H9 (cell line): ENCODE results near the gene DBF4. TPM values are rescaled to one million over a fixed set of nuclear protein-coding genes. Genes with fewer than 3 reads are reported as not detected.

Experiments
- DNase-seq: peaks from one replicate; pipeline ENCODE4 v3.0.0-alpha.2; 2017
- H2AFZ ChIP-seq: one replicate; pipeline ENCODE4 v1.6.1; 2013; ENCODE audit warnings: mild to moderate bottlenecking, low read length, control low read depth, moderate library complexity
- H2AK5ac ChIP-seq: 2 replicates; pipeline ENCODE4 v1.6.1; 2013; ENCODE audit warnings: low read length, control low read depth, mixed read lengths; ENCODE audit not compliant: insufficient read length
- H2BK120ac ChIP-seq: one replicate; pipeline ENCODE4 v1.6.1; 2013; ENCODE audit warnings: low read depth, mild to moderate bottlenecking, low read length, control low read depth, inconsistent platforms; ENCODE audit not compliant: poor library complexity, severe bottlenecking
- H2BK12ac ChIP-seq: 2 replicates; pipeline ENCODE4 v1.6.1; 2013; ENCODE audit warnings: low read length, control low read depth, mixed read lengths, low read depth; ENCODE audit not compliant: insufficient read length
- H2BK15ac ChIP-seq: 2 replicates; pipeline ENCODE4 v1.6.1; 2013; ENCODE audit warnings: low read depth, low read length, control low read depth
- H2BK20ac ChIP-seq: one replicate; pipeline ENCODE4 v1.6.1; 2013; ENCODE audit warnings: low read depth, mild to moderate bottlenecking, low read length, control low read depth, inconsistent platforms; ENCODE audit not compliant: poor library complexity, severe bottlenecking
- H2BK5ac ChIP-seq: 2 replicates; pipeline ENCODE4 v1.6.1; 2013; ENCODE audit warnings: low read length, control low read depth, mixed read lengths; ENCODE audit not compliant: insufficient read length
- H3K14ac ChIP-seq: 2 replicates; pipeline ENCODE4 v1.6.1; 2013; ENCODE audit warnings: low read length, control low read depth; ENCODE audit not compliant: insufficient read depth
- H3K18ac ChIP-seq: 2 replicates; pipeline ENCODE4 v1.6.1; 2013; ENCODE audit warnings: low read depth, mild to moderate bottlenecking, mixed read lengths, low read length, control low read depth; ENCODE audit not compliant: insufficient read length
- H3K23ac ChIP-seq: 2 replicates; pipeline ENCODE4 v1.6.1; 2013; ENCODE audit warnings: low read length, control low read depth, mixed read lengths, low read depth; ENCODE audit not compliant: insufficient read length
- H3K23me2 ChIP-seq: 2 replicates; pipeline ENCODE4 v1.6.1; 2013; ENCODE audit warnings: low read depth, mild to moderate bottlenecking, mixed read lengths, low read length, control low read depth; ENCODE audit not compliant: insufficient read length, poor library complexity, severe bottlenecking
- H3K27ac ChIP-seq: 2 replicates; pipeline ENCODE4 v1.5.1; 2013; ENCODE audit warnings: low read length, control low read depth, mixed read lengths, low read depth; ENCODE audit not compliant: insufficient read length
- H3K27me3 ChIP-seq: 2 replicates; pipeline ENCODE4 v1.6.1; 2013; ENCODE audit warnings: low read length, control low read depth, inconsistent platforms; ENCODE audit not compliant: insufficient read depth
- H3K4ac ChIP-seq: 2 replicates; pipeline ENCODE4 v1.6.1; 2013; ENCODE audit warnings: low read depth, mild to moderate bottlenecking, control low read depth, inconsistent platforms, low read length, moderate library complexity
- H3K4me1 ChIP-seq: 2 replicates; pipeline ENCODE4 v1.6.1; 2013; ENCODE audit warnings: low read length, control low read depth, inconsistent platforms; ENCODE audit not compliant: insufficient read depth
- H3K4me2 ChIP-seq: 2 replicates; pipeline ENCODE4 v1.6.1; 2013; ENCODE audit warnings: low read length, control low read depth, mixed read lengths; ENCODE audit not compliant: insufficient read length, insufficient read depth
- H3K56ac ChIP-seq: 2 replicates; pipeline ENCODE4 v1.6.1; 2013; ENCODE audit warnings: low read depth, mild to moderate bottlenecking, mixed read lengths, low read length, control low read depth; ENCODE audit not compliant: insufficient read length
- H3K79me1 ChIP-seq: 2 replicates; pipeline ENCODE4 v1.6.1; 2013; ENCODE audit warnings: low read depth, mild to moderate bottlenecking, moderate library complexity, low read length, control low read depth, inconsistent platforms; ENCODE audit not compliant: insufficient read depth, poor library complexity, severe bottlenecking
- H3K79me2 ChIP-seq: 2 replicates; pipeline ENCODE4 v1.6.1; 2013; ENCODE audit warnings: low read length, control low read depth, inconsistent platforms; ENCODE audit not compliant: insufficient read depth
- H3K9ac ChIP-seq: 2 replicates; pipeline ENCODE4 v1.6.1; 2013; ENCODE audit warnings: low read length, control low read depth, mixed read lengths; ENCODE audit not compliant: insufficient read length; ENCODE audit errors: extremely low read depth
- H3K9me3 ChIP-seq: one replicate; pipeline ENCODE4 v1.6.1; 2013; ENCODE audit warnings: low read depth, low read length, inconsistent platforms; ENCODE audit not compliant: control insufficient read depth
- H3T11ph ChIP-seq: one replicate; pipeline ENCODE4 v1.6.1; 2013; ENCODE audit warnings: mild to moderate bottlenecking, low read length, control low read depth, inconsistent platforms
- H4K20me1 ChIP-seq: one replicate; pipeline ENCODE4 v1.6.1; 2013; ENCODE audit not compliant: control insufficient read depth, insufficient read length, insufficient read depth
- H4K5ac ChIP-seq: 2 replicates; pipeline ENCODE4 v1.6.1; 2013; ENCODE audit warnings: low read depth, mild to moderate bottlenecking, mixed read lengths, low read length, control low read depth; ENCODE audit not compliant: insufficient read length
- H4K8ac ChIP-seq: replicated peaks from 2 replicates; pipeline ENCODE4 v1.6.1; 2013; ENCODE audit warnings: low read length, control low read depth, mixed read lengths, low read depth; ENCODE audit not compliant: insufficient read length
- H4K91ac ChIP-seq: 2 replicates; pipeline ENCODE4 v1.6.1; 2013; ENCODE audit warnings: low read depth, mild to moderate bottlenecking, moderate library complexity, mixed read lengths, low read length, control low read depth; ENCODE audit not compliant: insufficient read length
- H3K27ac Mint-ChIP-seq, 3 experiments: 2 replicates in 2 of 3; 3 replicates in 1 of 3; pipeline ENCODE4 v1.8.0; 2020 to 2021; ENCODE audit warnings: mixed read lengths in 3 of 3, mild to moderate bottlenecking in 1 of 3, moderate library complexity in 1 of 3
- H3K27me3 Mint-ChIP-seq: 2 replicates; pipeline ENCODE4 v1.8.0; 2021; ENCODE audit warnings: low read depth, mild to moderate bottlenecking, moderate library complexity, mixed read lengths
- H3K36me3 Mint-ChIP-seq, 3 experiments: 2 replicates in 2 of 3; 3 replicates in 1 of 3; pipeline ENCODE4 v1.8.0; 2020 to 2021; ENCODE audit warnings: low read depth in 3 of 3, mixed read lengths in 3 of 3; ENCODE audit not compliant: insufficient read depth in 1 of 3
- H3K4me1 Mint-ChIP-seq, 2 experiments: 2 replicates each; pipeline ENCODE4 v1.8.0; 2020; ENCODE audit warnings: mixed read lengths in 2 of 2
- H3K4me3 Mint-ChIP-seq, 2 experiments: 2 replicates in 1 of 2; 3 replicates in 1 of 2; pipeline ENCODE4 v1.8.0; 2020 to 2021; ENCODE audit warnings: mild to moderate bottlenecking in 2 of 2, mixed read lengths in 2 of 2, moderate library complexity in 1 of 2
- H3K9me3 Mint-ChIP-seq, 2 experiments: 2 replicates in 1 of 2; 3 replicates in 1 of 2; pipeline ENCODE4 v1.8.0; 2020; ENCODE audit warnings: mild to moderate bottlenecking in 2 of 2, mixed read lengths in 2 of 2, moderate library complexity in 1 of 2
- CTCF ChIP-seq: fragments of 200-600 bp; sonication (generic); conservative IDR thresholded peaks from 3 replicates; pipeline ENCODE4 v1.8.0; 2021; ENCODE audit warnings: antibody characterized with exemption, mild to moderate bottlenecking
- whole genome bisulfite sequencing: extraction: QIAGEN DNeasy Blood & Tissue Kit; methylation state at CpG from one replicate; pipeline ENCODE4 v1.1.7; 2013; ENCODE audit warnings: missing lambda C conversion rate, low lambda C conversion rate, mixed read lengths; ENCODE audit not compliant: insufficient read length; ENCODE audit errors: extremely low coverage; 5-methylcytosine and 5-hydroxymethylcytosine counted together
- total RNA-seq: library from RNA; stranded (reverse); gene quantifications from 2 replicates; pipeline ENCODE4 v1.2.1, GENCODE V29; 2021

The DBF4 gene
- total RNA-seq, 1 experiment from 2014 or later, result 75.9 TPM

- Histone ChIP-seq H4K91ac (no peak overlapping the region), H3K4me2 (peak overlapping the region; percentile 87), H3K23ac (no peak overlapping the region), H4K20me1 (no peaks in the 10 kb centered on the region), H3K4ac (no peak overlapping the region), H3K27ac (no peak overlapping the region), H3K79me1 (no peaks in the 10 kb centered on the region), H4K8ac (no peak overlapping the region), H3K14ac (no peak overlapping the region), H3K4me1 (no peaks in the 10 kb centered on the region), H2BK5ac (no peak overlapping the region), H3K9me3 (no peaks in the 10 kb centered on the region), H3K18ac (no peak overlapping the region), H3K56ac (no peak overlapping the region), H3K9ac (no peak overlapping the region), H3T11ph (no peak overlapping the region), H2BK120ac (no peak overlapping the region), H2BK20ac (no peak overlapping the region), H3K27me3 (no peaks in the 10 kb centered on the region), H2BK12ac (no peak overlapping the region), H2AFZ (peak overlapping the region; percentile 41), H3K79me2 (no peaks in the 10 kb centered on the region), H4K5ac (no peak overlapping the region), H2AK5ac (no peak overlapping the region), H3K23me2 (peaks cover 10% of the 10 kb centered on the region), H2BK15ac (no peak overlapping the region)
- Mint-ChIP-seq H3K4me1 (peaks cover 8% of the 10 kb centered on the region in 2 experiments), H3K27me3 (peaks cover 24% of the 10 kb centered on the region), H3K4me3 (peak overlapping the region; percentile 85 to 94), H3K36me3 (peaks cover 5 to 9% (median 6%) of the 10 kb centered on the region in 3 experiments; a peak in 3 of 7 replicates), H3K9me3 (no peaks in the 10 kb centered on the region), H3K27ac (no peak overlapping the region)
- no peak for TF ChIP-seq CTCF
- no peak for DNase-seq
- no CpG with 5 or more reads among the region's 9 CpGs for WGBS
Observed at GRCh38 chr7:87933605-87933952, 57.3 kb downstream of the DBF4 start.
